B cell (primary cell): Measurements from ENCODE around the gene CD58. TPM values are rescaled to one million over a fixed set of nuclear protein-coding genes. Genes with fewer than 3 reads are reported as not detected.

Source experiments
- ATAC-seq: fragments of 200-7000 bp; cut with Tn5 transposase; one replicate; pipeline ENCODE4 v1.10.0; 2021; ENCODE audit warnings: low read depth, mild to moderate bottlenecking, moderate number of reproducible peaks, moderate library complexity
- CTCF ChIA-PET: fragments of 350-600 bp; sonication (Branson Sonifier 250); formaldehyde crosslinking; loops from one replicate; lab custom pipeline; 2021; ENCODE audit warnings: antibody characterized with exemption, inconsistent platforms; lab: Charles Lee
- POLR2A ChIA-PET: fragments of 350-600 bp; sonication (Branson Sonifier 250); formaldehyde crosslinking; loops from one replicate; lab custom pipeline; 2021; ENCODE audit warnings: antibody characterized with exemption; lab: Charles Lee
- DNase-seq: peaks from one replicate; pipeline ENCODE4 v3.0.0; 2013
- H2AFZ ChIP-seq: 2 replicates; pipeline ENCODE4 v1.6.1; 2012; ENCODE audit warnings: mild to moderate bottlenecking, low read depth, low read length; ENCODE audit not compliant: insufficient read depth, poor library complexity, severe bottlenecking
- H3K27ac ChIP-seq, 2 donors: 1 replicate in 1 of 2; 2 replicates in 1 of 2; pipeline ENCODE4 v1.5.1; 2012 to 2013; ENCODE audit warnings: low read length in 2 of 2, mild to moderate bottlenecking in 2 of 2, moderate library complexity in 1 of 2
- H3K27me3 ChIP-seq, 4 experiments: fragments of 200-600 bp in 1 of 4; sonication (generic) in 1 of 4; replicated peaks in 1 of 4; 1 replicate in 2 of 4; 2 replicates in 2 of 4; pipeline versions ENCODE4 v1.6.1 to v1.7.0; 2013 to 2016; ENCODE audit warnings: low read length in 3 of 4, mild to moderate bottlenecking in 2 of 4, mixed read lengths in 1 of 4, moderate library complexity in 1 of 4; ENCODE audit not compliant: insufficient read depth in 4 of 4, control insufficient read depth in 3 of 4; ENCODE audit errors: control extremely low read depth in 1 of 4
- H3K36me3 ChIP-seq, 2 experiments: replicated peaks in 1 of 2; 1 replicate in 1 of 2; 2 replicates in 1 of 2; pipeline versions ENCODE4 v1.6.1 to v1.7.1; 2013; ENCODE audit warnings: low read length in 1 of 2; ENCODE audit not compliant: insufficient read depth in 2 of 2, control insufficient read depth in 1 of 2; ENCODE audit errors: control extremely low read depth in 1 of 2, extremely low read depth in 1 of 2
- H3K4me1 ChIP-seq, 2 donors: fragments of 200-600 bp in 1 of 2; sonication (generic) in 1 of 2; 1 replicate in 1 of 2; 2 replicates in 1 of 2; pipeline versions ENCODE4 v1.5.1 to v1.6.1; 2013 to 2017; ENCODE audit warnings: low read length in 2 of 2; ENCODE audit not compliant: control insufficient read depth in 2 of 2, insufficient read depth in 2 of 2
- H3K4me2 ChIP-seq: replicated peaks from 2 replicates; pipeline ENCODE3; 2012; ENCODE audit warnings: mild to moderate bottlenecking, low read depth, low read length; ENCODE audit not compliant: poor library complexity, severe bottlenecking
- H3K4me3 ChIP-seq, 5 experiments: fragments of 200-600 bp in 1 of 5; sonication (generic) in 1 of 5; 1 replicate in 3 of 5; 2 replicates in 2 of 5; pipeline versions ENCODE4 v1.5.1 to v1.7.0; 2011 to 2016; ENCODE audit warnings: low read length in 4 of 5, mild to moderate bottlenecking in 4 of 5, low read depth in 2 of 5, control low read depth in 1 of 5, moderate library complexity in 1 of 5; ENCODE audit not compliant: insufficient read depth in 1 of 5; ENCODE audit errors: control extremely low read depth in 1 of 5, extremely low read depth in 1 of 5
- H3K79me2 ChIP-seq: fragments of 200-600 bp; sonication (generic); one replicate; pipeline ENCODE4 v1.6.0; 2016; ENCODE audit warnings: low read length; ENCODE audit not compliant: control insufficient read depth, insufficient read depth
- H3K9ac ChIP-seq: fragments of 200-600 bp; sonication (generic); 2 replicates; pipeline ENCODE4 v1.6.1; 2017; ENCODE audit warnings: mild to moderate bottlenecking, low read length, moderate library complexity
- H3K9me3 ChIP-seq, 3 donors: one replicate each; pipeline versions ENCODE4 v1.6.1 to v1.7.1; 2013; ENCODE audit warnings: low read length in 2 of 3; ENCODE audit not compliant: control insufficient read depth in 2 of 3, insufficient read depth in 1 of 3; ENCODE audit errors: control extremely low read depth in 1 of 3
- H4K20me1 ChIP-seq: 2 replicates; pipeline ENCODE4 v1.6.0; 2012; ENCODE audit warnings: mild to moderate bottlenecking, low read length; ENCODE audit not compliant: insufficient read depth, control insufficient read depth, poor library complexity, severe bottlenecking
- H3K27ac Mint-ChIP-seq: one replicate; pipeline ENCODE4 v1.8.0; 2021; ENCODE audit warnings: mixed read lengths
- H3K27me3 Mint-ChIP-seq: one replicate; pipeline ENCODE4 v1.8.0; 2021; ENCODE audit warnings: mixed read lengths
- H3K4me1 Mint-ChIP-seq: one replicate; pipeline ENCODE4 v1.8.0; 2021; ENCODE audit warnings: mixed read lengths
- H3K4me3 Mint-ChIP-seq: one replicate; pipeline ENCODE4 v1.8.0; 2021; ENCODE audit warnings: mixed read lengths
- H3K9me3 Mint-ChIP-seq: one replicate; pipeline ENCODE4 v1.8.0; 2022; ENCODE audit warnings: mixed read lengths; ENCODE audit not compliant: insufficient read depth
- EZH2 ChIP-seq: IDR thresholded peaks from 2 replicates; pipeline ENCODE4 v1.6.1; 2012; ENCODE audit warnings: borderline replicate concordance, low read depth, mild to moderate bottlenecking, moderate library complexity, low read length; ENCODE audit not compliant: insufficient read depth, poor library complexity, severe bottlenecking
- WGBS: methylation state at CpG from one replicate; pipeline ENCODE4 v1.1.5; 2013; ENCODE audit warnings: missing lambda C conversion rate; ENCODE audit not compliant: insufficient coverage; 5-methylcytosine and 5-hydroxymethylcytosine counted together
- intact Hi-C: fragments of 100-400 bp; cut with micrococcal nuclease; formaldehyde crosslinking; loops from one replicate; pipeline ENCODE4 v1.10.0; 2022
- polyA plus RNA-seq: library from polyadenylated mRNA; depleted of rRNA; stranded (reverse); fragments of >200 nt; gene quantifications from 2 replicates; pipeline ENCODE4 v1.2.3, GENCODE V29; 2012
- total RNA-seq, 2 donors: library from RNA; stranded (reverse); fragments of 120-200 nt in 1 of 2; gene quantifications; 1 replicate in 1 of 2; 2 replicates in 1 of 2; pipeline versions ENCODE4 v1.2.3 to v1.2.4, GENCODE V29; 2013 to 2022
- TF ChIP-seq, protein P1 (sequence below): fragments of 200-600 bp; IDR thresholded peaks from one replicate; pipeline ENCODE4 v1.8.0; 2022; ENCODE audit warnings: antibody characterized with exemption, mild to moderate bottlenecking

Gene CD58
- total and polyA plus RNA-seq, 2 donors (not counting 1 experiment from before 2014, with no cell fraction given), result 12.3 to 47.6 TPM

DNA sequence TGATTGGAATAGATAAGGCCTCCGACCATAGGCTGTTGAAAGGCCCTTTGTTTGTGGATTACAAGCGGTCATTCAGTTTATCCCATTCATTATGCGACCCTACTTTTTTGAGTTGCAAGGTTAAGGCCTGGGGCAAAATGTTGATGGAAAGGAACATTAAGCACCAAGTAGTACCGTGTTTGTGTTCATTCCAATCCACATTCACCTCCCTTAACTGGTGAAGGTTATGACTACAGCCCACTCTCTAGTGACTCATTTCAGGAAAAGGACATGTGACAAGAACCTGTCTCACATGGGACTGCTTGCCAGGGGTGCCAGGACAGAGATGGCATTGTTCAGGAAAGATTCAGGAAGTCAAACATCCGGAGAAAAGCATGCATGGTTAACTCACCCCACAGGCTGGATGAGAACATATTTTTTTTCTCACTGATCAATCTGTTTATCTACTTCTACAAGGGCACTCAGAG lies 81.6 kb downstream of the CD58 start:
- no peaks in the 10 kb centered on the region for H3K79me2 ChIP-seq
- H4K20me1 ChIP-seq, result no peaks in the 10 kb centered on the region
- H3K4me3 Mint-ChIP-seq, result no peak overlapping the region
- H3K27ac ChIP-seq, result no peak overlapping the region
- no peak for DNase-seq
- H3K9me3 ChIP-seq, result no peaks in the 10 kb centered on the region
- POLR2A ChIA-PET, result no interaction called here
- no peak overlapping the region for H3K4me2 ChIP-seq
- no peaks in the 10 kb centered on the region for H3K27me3 ChIP-seq
- peaks cover 0 to 3% of the 10 kb centered on the region in 2 donors for H3K4me1 ChIP-seq
- no peak overlapping the region for H3K9ac ChIP-seq
- H3K9me3 Mint-ChIP-seq, result no peaks in the 10 kb centered on the region
- H3K4me3 ChIP-seq, result no peak overlapping the region
- CTCF ChIA-PET, result interaction anchor here (1.1 to 13.9 kb wide), 3 partner anchors 10 to 343 kb away, joined by 3 to 578 read pairs (median 3); no protein-coding TSS in a partner anchor
- peaks cover 3% of the 10 kb centered on the region for H3K4me1 Mint-ChIP-seq
- H3K36me3 ChIP-seq, result no peaks in the 10 kb centered on the region
- H2AFZ ChIP-seq, result no peak overlapping the region
- intact Hi-C loops, result no loop called here
- no peak for ATAC-seq
- H3K27ac Mint-ChIP-seq, result no peak overlapping the region
- 100% methylated on average over 1 of the region's 5 CpGs for WGBS
- TF ChIP-seq, protein P1, sequence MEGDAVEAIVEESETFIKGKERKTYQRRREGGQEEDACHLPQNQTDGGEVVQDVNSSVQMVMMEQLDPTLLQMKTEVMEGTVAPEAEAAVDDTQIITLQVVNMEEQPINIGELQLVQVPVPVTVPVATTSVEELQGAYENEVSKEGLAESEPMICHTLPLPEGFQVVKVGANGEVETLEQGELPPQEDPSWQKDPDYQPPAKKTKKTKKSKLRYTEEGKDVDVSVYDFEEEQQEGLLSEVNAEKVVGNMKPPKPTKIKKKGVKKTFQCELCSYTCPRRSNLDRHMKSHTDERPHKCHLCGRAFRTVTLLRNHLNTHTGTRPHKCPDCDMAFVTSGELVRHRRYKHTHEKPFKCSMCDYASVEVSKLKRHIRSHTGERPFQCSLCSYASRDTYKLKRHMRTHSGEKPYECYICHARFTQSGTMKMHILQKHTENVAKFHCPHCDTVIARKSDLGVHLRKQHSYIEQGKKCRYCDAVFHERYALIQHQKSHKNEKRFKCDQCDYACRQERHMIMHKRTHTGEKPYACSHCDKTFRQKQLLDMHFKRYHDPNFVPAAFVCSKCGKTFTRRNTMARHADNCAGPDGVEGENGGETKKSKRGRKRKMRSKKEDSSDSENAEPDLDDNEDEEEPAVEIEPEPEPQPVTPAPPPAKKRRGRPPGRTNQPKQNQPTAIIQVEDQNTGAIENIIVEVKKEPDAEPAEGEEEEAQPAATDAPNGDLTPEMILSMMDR, result no peak
- TF ChIP-seq EZH2, result no peak
- H3K27me3 Mint-ChIP-seq, result no peaks in the 10 kb centered on the region

DNA sequence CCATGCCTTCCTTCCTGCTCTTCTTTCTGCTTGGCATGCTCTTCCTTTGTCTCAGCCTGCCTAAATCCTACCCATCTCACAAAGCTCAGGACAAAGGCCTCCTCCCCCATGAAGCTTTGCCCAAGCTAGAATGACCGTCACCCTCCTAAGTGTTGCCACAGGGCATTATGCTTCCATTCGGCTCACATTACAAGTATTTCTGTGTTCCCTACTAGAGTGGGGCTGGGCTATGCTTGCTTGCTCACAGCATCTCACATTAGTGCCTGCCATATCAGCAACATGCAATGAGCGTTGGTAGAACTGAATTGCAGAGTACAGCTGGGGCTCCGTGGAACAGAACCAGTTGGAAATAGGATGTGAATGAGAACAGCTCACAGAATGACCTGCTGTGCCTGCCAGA lies 82.8 kb downstream of the CD58 start:
- WGBS, result 93% methylated on average over 4 of the region's 4 CpGs
- no peaks in the 10 kb centered on the region for H3K36me3 ChIP-seq
- ATAC-seq, result no peak
- no peak for DNase-seq
- no peak overlapping the region for H3K4me3 ChIP-seq
- H3K9ac ChIP-seq, result no peak overlapping the region
- H3K27me3 ChIP-seq, result no peaks in the 10 kb centered on the region
- H3K4me1 Mint-ChIP-seq, result peaks cover 3% of the 10 kb centered on the region
- no peak for TF ChIP-seq EZH2
- TF ChIP-seq, protein P1, result no peak
- peaks cover 0 to 3% of the 10 kb centered on the region in 2 donors for H3K4me1 ChIP-seq
- H3K4me3 Mint-ChIP-seq, result no peak overlapping the region
- no peaks in the 10 kb centered on the region for H3K9me3 Mint-ChIP-seq
- no peaks in the 10 kb centered on the region for H3K9me3 ChIP-seq
- no peaks in the 10 kb centered on the region for H3K79me2 ChIP-seq
- H3K27ac ChIP-seq, result no peak overlapping the region
- no peak overlapping the region for H2AFZ ChIP-seq
- POLR2A ChIA-PET, result no interaction called here
- H3K27me3 Mint-ChIP-seq, result no peaks in the 10 kb centered on the region
- intact Hi-C loops, result no loop called here
- no peak overlapping the region for H3K27ac Mint-ChIP-seq
- H4K20me1 ChIP-seq, result no peaks in the 10 kb centered on the region
- no peak overlapping the region for H3K4me2 ChIP-seq
- CTCF ChIA-PET, result interaction anchor here (7.3 to 13.9 kb wide), 2 partner anchors 8 to 342 kb away, joined by 115 to 578 read pairs; no protein-coding TSS in a partner anchor
